Tibial nerve (tissue), 4 donors: ENCODE measurements around the gene NCOA7. TPM values are rescaled to one million over a fixed set of nuclear protein-coding genes. Genes with fewer than 3 reads are reported as not detected.

ENCODE experiments used
- DNase-seq, 2 donors: peaks; one replicate each; pipeline ENCODE4 v3.0.0-alpha.2; 2019; ENCODE audit warnings: low spot score in 2 of 2
- H3K27ac ChIP-seq, 4 donors: fragments of 200-600 bp; sonication (generic) in 3 of 4; one replicate each; pipeline ENCODE4 v1.5.1; 2017 to 2019; ENCODE audit warnings: mild to moderate bottlenecking in 1 of 4
- H3K27me3 ChIP-seq, 2 donors: fragments of 200-600 bp; sonication (generic) in 1 of 2; one replicate each; pipeline versions ENCODE4 v1.5.1 to v1.6.0; 2017 to 2019
- H3K36me3 ChIP-seq, 3 donors: fragments of 200-600 bp; sonication (generic); one replicate each; pipeline ENCODE4 v1.5.1; 2018 to 2019
- H3K4me1 ChIP-seq, 4 donors: fragments of 200-600 bp; sonication (generic) in 3 of 4; one replicate each; pipeline ENCODE4 v1.5.1; 2017 to 2019
- H3K4me3 ChIP-seq, 4 donors: fragments of 200-600 bp; sonication (generic) in 3 of 4; one replicate each; pipeline ENCODE4 v1.5.1; 2017 to 2019; ENCODE audit warnings: mild to moderate bottlenecking in 1 of 4, moderate library complexity in 1 of 4
- H3K9me3 ChIP-seq, 4 donors: fragments of 200-600 bp; sonication (generic) in 3 of 4; one replicate each; pipeline ENCODE4 v1.5.1; 2017 to 2019
- CTCF ChIP-seq, 5 experiments: fragments of 200-600 bp in 3 of 5; fragments of 450-650 bp in 2 of 5; sonication (generic) in 3 of 5; IDR thresholded peaks; one replicate each; pipeline ENCODE4 v1.5.1; 2016 to 2019; ENCODE audit warnings: antibody characterized with exemption in 5 of 5, mild to moderate bottlenecking in 3 of 5, moderate library complexity in 2 of 5
- EP300 ChIP-seq, 2 donors: sonication (generic); formaldehyde crosslinking; IDR thresholded peaks; one replicate each; pipeline ENCODE4 v1.6.1; 2017; ENCODE audit warnings: antibody characterized with exemption in 2 of 2, mild to moderate bottlenecking in 1 of 2
- POLR2A ChIP-seq, 2 donors: fragments of 450-650 bp; IDR thresholded peaks; one replicate each; pipeline ENCODE4 v1.6.1; 2017; ENCODE audit warnings: antibody characterized with exemption in 2 of 2, mild to moderate bottlenecking in 2 of 2, moderate library complexity in 2 of 2
- WGBS, 2 donors: methylation state at CpG; one replicate each; pipeline ENCODE4 v1.1.5; 2018; 5-methylcytosine and 5-hydroxymethylcytosine counted together
- total RNA-seq, 4 donors: library from RNA; depleted of rRNA; stranded (reverse); fragments of >200 nt; gene quantifications; one replicate each; pipeline ENCODE4 v1.1.0, GENCODE V29; 2016

The NCOA7 gene
- total RNA-seq, 4 donors from 2014 or later: 38.7 to 86.7 (median 59.7) TPM

DNA sequence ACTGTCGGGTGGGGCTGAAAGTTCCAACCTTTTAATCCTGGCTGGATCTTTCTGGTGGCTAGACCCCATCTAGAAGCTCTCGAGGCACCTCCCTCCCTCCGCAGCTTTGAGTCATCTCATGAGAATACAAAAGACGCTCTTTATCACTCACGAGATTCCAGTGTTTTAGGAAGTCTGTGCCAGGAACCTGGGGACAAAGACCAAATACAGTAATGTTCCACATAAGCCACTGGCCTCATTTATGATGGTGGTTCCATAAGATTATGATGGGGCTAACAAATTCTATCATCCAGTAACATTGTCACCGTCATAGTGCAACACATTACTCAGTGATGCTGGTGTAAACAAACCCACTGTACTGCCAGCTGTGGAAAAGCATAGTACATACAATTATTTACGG, 48.7 kb downstream of the NCOA7 start:
- H3K36me3 ChIP-seq: no peaks in the 10 kb centered on the region
- TF ChIP-seq POLR2A (IDR thresholded peaks at IDR 0.05) (no peak), EP300 (IDR thresholded peaks at IDR 0.05) (no peak), CTCF (IDR thresholded peaks at IDR 0.05) (no peak)
- H3K4me3 ChIP-seq: no peak overlapping the region
- H3K27ac ChIP-seq: peak overlapping the region in 2 of 4 donors; percentile 50
- no peaks in the 10 kb centered on the region for H3K27me3 ChIP-seq
- WGBS, 2 donors: 45 to 55% methylated on average over 7 of the region's 7 CpGs
- H3K4me1 ChIP-seq: peaks cover 0 to 51% (median 9%) of the 10 kb centered on the region in 4 donors
- DNase-seq: no peak
- no peaks in the 10 kb centered on the region for H3K9me3 ChIP-seq

DNA sequence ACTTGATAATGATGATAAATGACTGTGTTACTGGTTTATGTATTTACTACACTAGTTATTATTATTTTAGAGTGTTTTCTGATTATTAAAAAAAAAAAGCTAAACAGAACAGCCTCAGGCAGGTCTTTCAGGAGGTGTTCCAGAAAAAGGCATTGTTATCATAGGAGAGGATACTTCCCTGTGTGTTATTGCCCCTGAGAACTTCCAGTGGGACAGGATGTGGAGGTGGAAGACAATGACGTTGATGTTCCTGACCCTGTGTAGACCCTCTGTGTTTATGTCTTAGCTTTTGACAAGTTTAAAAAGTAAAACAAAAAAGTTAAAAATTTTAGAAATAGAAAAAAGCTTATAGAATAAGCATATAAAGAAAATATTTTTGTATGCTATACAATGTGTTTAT, 49.1 kb downstream of the NCOA7 start:
- 52 to 57% methylated on average over 1 of the region's 1 CpG for WGBS, 2 donors
- no peak for DNase-seq
- no peaks in the 10 kb centered on the region for H3K9me3 ChIP-seq
- H3K36me3 ChIP-seq: no peaks in the 10 kb centered on the region
- peak overlapping the region in 2 of 4 donors; percentile 50 for H3K27ac ChIP-seq
- TF ChIP-seq POLR2A (IDR thresholded peaks at IDR 0.05) (no peak), EP300 (IDR thresholded peaks at IDR 0.05) (no peak), CTCF (IDR thresholded peaks at IDR 0.05) (no peak)
- no peak overlapping the region for H3K4me3 ChIP-seq
- no peaks in the 10 kb centered on the region for H3K27me3 ChIP-seq
- peaks cover 0 to 51% (median 4%) of the 10 kb centered on the region in 4 donors for H3K4me1 ChIP-seq

DNA sequence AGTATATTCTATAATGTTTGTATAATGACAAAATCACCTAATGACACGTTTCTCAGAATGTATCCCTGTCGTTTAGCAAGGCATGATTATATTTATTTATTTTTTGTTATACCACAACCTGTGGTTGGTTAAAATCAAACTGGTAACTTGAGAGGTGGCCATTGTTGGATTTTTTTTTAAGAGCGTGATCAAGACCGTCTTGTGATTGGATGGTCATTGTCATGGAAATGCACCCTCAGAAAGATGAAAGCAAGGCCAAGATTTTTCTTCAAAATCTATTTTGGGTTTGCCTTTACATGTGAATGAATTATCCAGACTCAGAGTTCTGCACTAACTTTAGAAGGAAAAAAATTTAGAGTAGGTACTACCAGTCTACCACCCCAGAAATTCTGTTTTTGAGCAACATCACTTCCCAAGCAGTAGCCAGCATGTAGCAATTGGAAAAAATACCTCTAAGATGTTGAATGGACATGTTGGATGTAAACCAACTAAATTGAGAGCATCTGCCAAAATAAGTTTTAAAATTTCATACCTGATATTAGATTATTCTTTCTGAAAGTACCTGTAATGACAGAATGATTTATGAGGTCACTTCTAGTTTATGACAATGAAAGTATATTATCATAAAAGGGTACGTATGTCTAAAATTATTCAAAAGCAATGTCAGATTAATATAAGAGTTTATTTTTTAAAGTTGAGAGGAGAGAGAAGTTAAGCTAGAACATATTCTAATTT, 50.8 kb downstream of the NCOA7 start:
- no peaks in the 10 kb centered on the region for H3K36me3 ChIP-seq
- WGBS, 2 donors: 95 to 96% methylated on average over 5 of the region's 5 CpGs
- no peak for DNase-seq
- peaks cover 0 to 58% (median 0%) of the 10 kb centered on the region in 4 donors for H3K4me1 ChIP-seq
- H3K27me3 ChIP-seq: no peaks in the 10 kb centered on the region
- no peak overlapping the region for H3K27ac ChIP-seq
- no peak overlapping the region for H3K4me3 ChIP-seq
- no peaks in the 10 kb centered on the region for H3K9me3 ChIP-seq
- TF ChIP-seq CTCF (IDR thresholded peaks at IDR 0.05) (no peak), POLR2A (IDR thresholded peaks at IDR 0.05) (no peak), EP300 (IDR thresholded peaks at IDR 0.05) (no peak)

DNA sequence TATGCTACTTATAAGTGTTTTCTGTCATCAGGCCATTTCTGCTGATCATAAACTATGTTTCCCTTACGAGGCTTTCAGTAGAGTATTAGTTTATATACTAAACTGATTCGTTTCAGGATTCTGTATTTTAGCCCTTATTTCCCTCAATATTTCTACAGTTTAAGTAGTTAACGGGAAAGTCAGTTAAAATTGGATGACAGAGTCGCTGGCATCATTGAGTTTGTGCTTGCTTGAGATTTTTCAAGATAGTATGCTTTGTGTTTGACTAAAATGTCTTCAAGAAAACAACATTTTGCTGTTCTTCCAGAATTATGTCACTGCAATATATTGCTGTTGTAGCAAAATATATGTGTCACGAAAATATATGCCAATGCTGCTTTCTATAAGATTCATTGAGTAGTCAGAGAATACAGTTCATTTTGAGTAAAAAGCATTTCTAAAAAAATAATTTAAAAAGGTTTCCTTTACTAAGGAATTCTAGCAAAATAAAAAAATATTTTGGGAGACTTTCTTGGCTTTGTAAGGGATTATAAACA, 51.4 kb downstream of the NCOA7 start:
- no peak for DNase-seq
- H3K27ac ChIP-seq: no peak overlapping the region
- no peak overlapping the region for H3K4me3 ChIP-seq
- peaks cover 0 to 60% (median 0%) of the 10 kb centered on the region in 4 donors for H3K4me1 ChIP-seq
- no peaks in the 10 kb centered on the region for H3K36me3 ChIP-seq
- no peaks in the 10 kb centered on the region for H3K9me3 ChIP-seq
- WGBS, 2 donors: 64 to 75% methylated on average over 5 of the region's 5 CpGs
- TF ChIP-seq CTCF (IDR thresholded peaks at IDR 0.05) (no peak), POLR2A (IDR thresholded peaks at IDR 0.05) (no peak), EP300 (IDR thresholded peaks at IDR 0.05) (no peak)
- H3K27me3 ChIP-seq: no peaks in the 10 kb centered on the region

- 64 to 66% methylated on average over 1 of the region's 1 CpG for WGBS, 2 donors
- TF ChIP-seq CTCF (IDR thresholded peaks at IDR 0.05) (no peak), POLR2A (IDR thresholded peaks at IDR 0.05) (no peak), EP300 (IDR thresholded peaks at IDR 0.05) (no peak)
- H3K4me3 ChIP-seq: no peak overlapping the region
- H3K4me1 ChIP-seq: peaks cover 0 to 53% (median 0%) of the 10 kb centered on the region in 4 donors
- DNase-seq: no peak
- H3K36me3 ChIP-seq: no peaks in the 10 kb centered on the region
- H3K27me3 ChIP-seq: no peaks in the 10 kb centered on the region
- peak overlapping the region in 1 of 4 donors; percentile 68 for H3K27ac ChIP-seq
- no peaks in the 10 kb centered on the region for H3K9me3 ChIP-seq
Observed at GRCh38 chr6:125843593-125843992, 52.8 kb downstream of the NCOA7 start.
